ENCODE data around the gene PTCH2.

DNA sequence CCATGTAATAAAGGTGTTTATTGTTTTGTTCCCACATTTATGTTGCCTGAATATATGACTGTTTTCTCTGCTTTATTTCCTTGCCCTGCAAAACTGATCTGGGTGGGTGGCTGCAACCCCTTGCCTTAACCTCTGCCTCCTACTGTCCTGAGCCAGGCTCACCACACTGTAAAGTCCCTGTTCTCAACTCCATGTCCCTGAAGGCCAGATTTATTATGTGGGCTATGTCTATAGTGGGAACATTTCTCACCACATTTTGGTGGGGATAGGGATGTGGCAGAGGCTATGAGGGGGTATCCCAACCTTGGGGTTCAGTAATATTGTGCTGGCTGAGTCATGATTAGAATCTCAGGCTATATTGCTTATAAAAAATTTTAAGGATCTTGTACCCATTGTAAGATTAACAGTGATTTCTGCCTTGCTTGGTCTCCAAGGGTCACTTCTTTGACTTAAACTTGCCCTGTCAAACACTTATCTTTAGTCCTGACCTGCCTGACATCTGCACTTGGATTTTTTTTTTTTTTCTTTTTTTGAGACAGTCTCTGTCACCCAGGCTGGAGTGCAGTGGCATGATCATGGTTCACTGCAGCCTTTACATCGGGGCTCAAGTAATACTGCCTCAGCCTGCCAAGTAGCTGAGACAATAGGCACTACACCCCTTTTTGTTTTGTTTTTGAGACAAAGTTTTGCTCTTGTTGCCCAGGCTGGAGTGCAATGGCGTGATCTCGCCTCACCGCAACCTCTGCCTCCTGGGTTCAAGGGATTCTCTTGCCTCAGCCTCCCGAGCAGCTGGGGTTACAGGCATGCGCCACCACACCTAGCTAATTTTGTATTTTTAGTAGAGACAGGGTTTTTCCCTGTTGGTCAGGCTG lies 64.1 kb downstream of the PTCH2 start:
- TF ChIP-seq POLR2A (IDR thresholded peaks at IDR 0.05): no peak
- TF ChIP-seq, protein P1, sequence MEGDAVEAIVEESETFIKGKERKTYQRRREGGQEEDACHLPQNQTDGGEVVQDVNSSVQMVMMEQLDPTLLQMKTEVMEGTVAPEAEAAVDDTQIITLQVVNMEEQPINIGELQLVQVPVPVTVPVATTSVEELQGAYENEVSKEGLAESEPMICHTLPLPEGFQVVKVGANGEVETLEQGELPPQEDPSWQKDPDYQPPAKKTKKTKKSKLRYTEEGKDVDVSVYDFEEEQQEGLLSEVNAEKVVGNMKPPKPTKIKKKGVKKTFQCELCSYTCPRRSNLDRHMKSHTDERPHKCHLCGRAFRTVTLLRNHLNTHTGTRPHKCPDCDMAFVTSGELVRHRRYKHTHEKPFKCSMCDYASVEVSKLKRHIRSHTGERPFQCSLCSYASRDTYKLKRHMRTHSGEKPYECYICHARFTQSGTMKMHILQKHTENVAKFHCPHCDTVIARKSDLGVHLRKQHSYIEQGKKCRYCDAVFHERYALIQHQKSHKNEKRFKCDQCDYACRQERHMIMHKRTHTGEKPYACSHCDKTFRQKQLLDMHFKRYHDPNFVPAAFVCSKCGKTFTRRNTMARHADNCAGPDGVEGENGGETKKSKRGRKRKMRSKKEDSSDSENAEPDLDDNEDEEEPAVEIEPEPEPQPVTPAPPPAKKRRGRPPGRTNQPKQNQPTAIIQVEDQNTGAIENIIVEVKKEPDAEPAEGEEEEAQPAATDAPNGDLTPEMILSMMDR (IDR thresholded peaks at IDR 0.05): no peak
